GM19438 (cell line): Measurements from ENCODE around the gene CDC37.

ENCODE experiments used
- ATAC-seq: cut with Tn5 transposase; IDR thresholded peaks from one replicate; pipeline ENCODE4 v1.9.1; 2021; ENCODE audit warnings: low read depth; ENCODE audit not compliant: unreplicated experiment

The CDC37 gene

GRCh38 chr19:10363789-10364281, 39.5 kb downstream of the CDC37 start:
- ATAC-seq, result no peak

GRCh38 chr19:10362259-10362658, 41.1 kb downstream of the CDC37 start:
- ATAC-seq, result no peak

GRCh38 chr19:10361569-10362011, 41.8 kb downstream of the CDC37 start:
- ATAC-seq, result no peak

- ATAC-seq, result no peak
These were observed 46.9 kb downstream of the CDC37 start for GRCh38 chr19:10356431-10356830.

- ATAC-seq, result no peak
These were observed 49.5 kb downstream of the CDC37 start for GRCh38 chr19:10353793-10354391.

GRCh38 chr19:10352764-10353671, 50.3 kb downstream of the CDC37 start:
- ATAC-seq, result no peak

- ATAC-seq, result no peak
These were observed 56.8 kb downstream of the CDC37 start for GRCh38 chr19:10346509-10346908.

- ATAC-seq, result no peak
These were observed 58.6 kb downstream of the CDC37 start for GRCh38 chr19:10344780-10345179.

- ATAC-seq, result no peak
These were observed 59.8 kb downstream of the CDC37 start for GRCh38 chr19:10343495-10343894.
